Stimulated activated CD4-positive, alpha-beta T cell treated with anti-CD3 and anti-CD28 coated beads, Interleukin-12 subunit alpha, Interleukin-12 subunit beta, amount 100 ng/mL, for 4 hours (primary cell): Measurements from ENCODE around the gene NCKAP5.

Source experiments
- DNase-seq: peaks from one replicate; pipeline ENCODE4 v3.0.0-alpha.2; 2020

The NCKAP5 gene

DNA sequence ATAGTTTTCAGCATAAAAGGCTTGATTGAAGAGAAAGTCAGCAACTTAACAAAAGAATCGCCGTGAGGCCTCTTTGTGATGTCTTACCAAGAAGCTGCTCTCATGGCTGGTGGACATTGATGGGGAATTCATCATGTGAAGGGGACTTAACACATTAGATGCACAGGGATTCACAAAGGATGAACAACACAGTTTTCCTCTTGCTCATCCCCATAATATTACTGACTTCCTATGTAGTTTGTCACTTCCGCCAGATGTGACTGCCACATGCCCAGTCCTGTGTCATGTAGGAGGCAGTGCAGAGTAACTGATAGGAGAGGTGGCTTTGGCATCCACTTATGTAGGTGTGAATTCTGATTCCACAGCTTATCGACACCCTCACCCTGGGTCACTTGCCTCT, 665.6 kb downstream of the NCKAP5 start:
- no peak for DNase-seq

DNA sequence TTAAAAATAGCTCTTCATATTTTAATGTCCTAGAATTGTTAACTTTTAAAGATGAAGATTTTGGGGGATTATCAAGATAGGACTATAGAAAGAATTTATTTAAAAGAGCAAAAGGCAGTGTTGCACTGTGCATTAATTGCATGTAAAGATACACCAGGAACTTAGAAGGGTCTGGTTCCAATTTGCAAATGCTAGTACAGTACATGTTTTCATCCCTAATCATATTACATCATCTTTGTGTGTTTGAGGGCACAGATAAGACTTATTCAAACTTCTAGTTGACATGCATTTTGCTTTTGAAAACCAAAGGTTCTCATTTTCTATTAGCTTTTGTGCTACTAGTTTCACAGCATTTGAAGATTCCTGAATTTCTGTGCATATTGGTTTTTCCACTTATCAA, 666.6 kb downstream of the NCKAP5 start:
- DNase-seq = no peak

DNA sequence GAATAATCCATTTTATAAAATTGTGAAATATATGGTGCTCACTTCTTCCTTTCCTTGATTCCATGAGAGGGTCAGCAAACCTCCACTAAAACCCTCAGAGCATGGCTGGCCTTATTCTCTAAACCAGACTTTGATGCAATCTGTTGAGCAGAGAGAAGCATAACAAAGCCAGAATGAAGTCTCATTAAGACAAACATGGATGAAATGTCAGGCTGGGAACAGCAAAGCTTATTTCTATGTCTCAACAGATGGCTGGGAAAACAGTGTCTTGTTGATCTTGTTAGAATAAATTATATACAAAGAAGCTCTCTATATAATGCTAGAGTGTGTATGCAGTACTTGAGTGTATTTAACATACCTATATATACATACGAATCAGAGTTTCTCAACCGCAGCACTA, 671.2 kb downstream of the NCKAP5 start:
- DNase-seq = no peak

DNA sequence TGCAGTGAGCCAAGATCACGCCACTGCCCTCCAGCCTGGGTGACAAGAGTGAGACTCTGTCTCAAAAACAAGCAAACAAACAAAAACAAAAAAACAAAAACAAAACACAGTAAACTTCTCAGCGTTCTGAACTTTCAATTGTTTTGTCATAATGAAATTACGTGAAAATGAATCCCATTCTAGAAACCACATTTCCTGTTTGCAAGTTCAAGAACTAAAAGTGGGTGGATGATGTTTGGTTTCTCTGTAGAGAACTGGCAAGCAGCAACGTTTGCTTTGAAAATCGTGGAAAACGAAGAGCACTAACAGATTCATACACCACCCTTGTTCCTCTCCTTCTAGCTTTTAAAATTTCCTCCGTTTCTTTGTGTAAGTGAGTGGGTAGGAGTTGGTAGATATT, 672.2 kb downstream of the NCKAP5 start:
- no peak for DNase-seq

- no peak for DNase-seq
Observed at GRCh38 chr2:132891498-132891897, 676.8 kb downstream of the NCKAP5 start.

- DNase-seq = no peak
Observed at GRCh38 chr2:132886574-132886973, 681.7 kb downstream of the NCKAP5 start.

DNA sequence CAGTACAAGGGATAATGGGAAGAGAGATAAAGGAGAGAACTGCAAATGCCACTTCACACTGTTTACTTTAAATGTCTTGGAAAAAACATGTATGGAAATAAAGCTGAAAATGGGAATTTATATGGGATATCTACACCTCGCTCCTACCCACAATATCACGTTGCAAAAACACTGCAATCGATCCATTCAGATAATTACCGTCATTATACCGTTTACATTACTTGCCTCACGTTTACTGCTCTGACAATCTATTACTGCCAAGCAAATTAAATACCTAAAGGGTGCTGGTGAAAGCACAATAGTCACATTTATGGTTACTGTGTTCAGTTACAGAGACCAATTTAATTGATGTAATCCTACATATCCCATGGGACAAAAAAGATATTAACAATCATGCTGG, 683.6 kb downstream of the NCKAP5 start:
- DNase-seq = no peak

DNA sequence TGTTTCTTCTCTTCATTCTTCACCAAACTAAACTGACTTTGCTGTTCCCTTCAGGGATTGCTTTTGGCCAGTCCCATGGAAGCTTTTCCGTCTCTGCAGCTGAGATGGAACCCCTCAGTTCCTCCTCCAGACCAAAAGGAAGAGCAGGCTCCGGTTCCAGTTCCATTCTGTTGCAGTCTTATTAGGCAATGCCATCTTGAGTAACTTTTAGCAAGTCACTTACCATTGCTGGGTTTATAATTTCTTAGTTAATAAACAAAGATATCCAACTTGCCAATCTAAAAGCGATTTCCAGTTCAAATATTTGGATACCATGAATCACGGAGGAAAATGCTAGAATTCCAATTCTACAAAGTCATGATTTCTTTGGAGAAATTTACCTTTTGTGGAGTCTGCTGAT, 684.0 kb downstream of the NCKAP5 start:
- no peak for DNase-seq

DNA sequence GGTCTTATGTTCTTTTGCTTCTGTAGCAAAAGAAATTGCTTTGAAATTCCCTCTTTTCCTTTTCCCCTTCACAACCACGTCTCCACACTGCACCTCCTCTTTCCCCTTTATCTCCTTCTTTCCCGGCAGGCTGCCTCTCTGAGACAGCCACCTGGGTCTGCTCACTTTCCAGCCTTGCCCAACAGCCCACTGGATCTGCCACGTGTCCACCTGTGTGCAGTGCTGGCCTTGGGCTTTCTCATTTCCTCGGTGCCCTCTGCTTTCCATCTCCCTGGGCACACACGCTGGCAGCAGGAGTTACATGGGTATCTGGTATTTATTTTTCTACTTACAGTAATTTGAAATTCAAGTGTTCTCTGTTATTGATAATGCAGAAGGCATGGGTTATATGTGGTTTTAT, 684.8 kb downstream of the NCKAP5 start:
- DNase-seq = no peak

GRCh38 chr2:132881546-132881945, 686.7 kb downstream of the NCKAP5 start:
- DNase-seq = no peak

- DNase-seq = no peak
Observed at GRCh38 chr2:132877923-132878322, 690.3 kb downstream of the NCKAP5 start.

DNA sequence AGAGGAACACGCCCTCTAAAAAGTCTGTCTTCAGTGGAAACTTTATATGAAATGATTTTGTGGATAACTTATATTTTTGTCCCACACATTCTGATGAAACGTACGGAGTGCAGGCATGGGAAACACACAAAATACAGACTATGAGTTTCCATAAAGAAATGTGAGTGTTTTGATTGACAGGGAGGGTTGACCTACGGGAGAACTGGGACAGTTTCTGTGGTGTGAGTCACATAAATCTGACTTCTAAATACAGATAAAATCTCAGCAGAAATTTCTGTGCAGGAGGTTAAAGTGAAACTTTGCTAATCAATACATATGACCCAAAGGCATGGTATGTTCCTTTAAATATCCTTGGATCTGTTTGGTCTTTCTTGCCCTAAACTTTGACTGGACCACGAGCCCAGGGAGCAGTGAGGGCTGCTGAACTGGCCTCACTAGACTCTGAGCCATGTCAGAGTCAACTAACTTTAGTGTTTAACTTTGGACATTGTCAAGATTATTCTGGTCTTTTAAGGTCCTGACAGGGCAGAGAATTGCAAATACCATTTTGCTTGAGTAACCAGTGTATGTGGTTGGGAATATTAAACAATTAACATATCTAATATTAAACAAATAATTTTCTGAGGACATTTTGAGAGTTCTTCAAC, 691.4 kb downstream of the NCKAP5 start:
- DNase-seq = no peak

- DNase-seq = no peak
Observed at GRCh38 chr2:132875193-132875592, 693.1 kb downstream of the NCKAP5 start.

- no peak for DNase-seq
Observed at GRCh38 chr2:132873738-132874137, 694.5 kb downstream of the NCKAP5 start.

DNA sequence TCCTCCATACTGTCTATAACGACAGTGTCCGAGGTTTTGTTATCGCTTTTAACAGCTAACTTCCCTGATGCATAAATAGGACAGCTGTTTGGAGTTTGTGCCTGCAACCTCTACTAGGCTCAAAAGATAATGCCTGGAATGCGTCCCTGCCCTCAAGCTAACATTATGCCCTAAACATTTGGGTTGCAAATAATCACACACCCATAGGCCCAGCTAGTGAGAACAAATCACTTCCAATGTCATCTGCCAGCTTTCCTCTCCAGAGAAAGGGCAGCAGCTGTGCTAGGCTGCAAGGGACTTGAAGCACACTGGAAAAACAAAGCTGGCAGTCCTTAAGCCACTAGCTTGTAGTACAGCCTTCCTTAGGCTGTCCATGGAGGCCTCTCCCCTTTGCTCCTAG, 696.4 kb downstream of the NCKAP5 start:
- no peak for DNase-seq

- DNase-seq = no peak
Observed at GRCh38 chr2:132863961-132864360, 704.3 kb downstream of the NCKAP5 start.

DNA sequence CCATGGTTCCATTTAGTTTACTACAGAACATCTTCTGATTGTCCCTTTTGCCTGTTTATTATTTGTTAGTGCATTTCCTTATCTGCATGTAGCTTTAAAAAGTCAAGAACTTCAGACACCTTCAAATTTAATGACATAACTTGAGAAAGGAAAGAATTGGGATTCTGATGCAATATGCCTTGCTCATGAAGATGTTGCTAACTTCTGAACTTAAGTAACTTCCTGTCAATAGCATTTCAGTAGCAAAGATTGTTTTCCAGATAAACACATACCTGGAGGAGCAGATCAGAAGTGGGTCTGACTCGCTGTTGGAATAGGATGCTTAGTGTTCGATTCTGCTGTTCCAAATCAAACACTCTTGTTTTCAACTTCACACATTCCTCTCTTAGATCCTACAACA, 708.0 kb downstream of the NCKAP5 start:
- no peak for DNase-seq

DNA sequence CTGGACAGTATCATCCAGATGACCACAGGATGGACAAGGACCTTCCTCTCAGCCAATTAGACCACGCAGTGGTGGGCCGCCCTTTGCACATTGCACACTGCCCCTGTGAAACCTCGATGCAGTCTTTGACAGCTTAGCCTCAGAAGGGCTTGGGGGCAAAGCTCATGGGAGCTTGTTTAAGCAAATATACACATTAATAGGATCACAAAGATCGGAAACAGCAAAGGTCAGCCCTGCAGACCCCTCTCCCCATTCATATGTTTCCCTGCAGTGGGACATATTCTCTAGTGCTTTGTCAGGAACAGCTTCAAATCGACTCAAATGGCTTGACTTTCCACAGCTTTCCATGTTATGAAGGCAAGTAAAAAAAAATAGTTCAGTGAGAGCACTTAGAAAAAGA, 708.7 kb downstream of the NCKAP5 start:
- no peak for DNase-seq

DNA sequence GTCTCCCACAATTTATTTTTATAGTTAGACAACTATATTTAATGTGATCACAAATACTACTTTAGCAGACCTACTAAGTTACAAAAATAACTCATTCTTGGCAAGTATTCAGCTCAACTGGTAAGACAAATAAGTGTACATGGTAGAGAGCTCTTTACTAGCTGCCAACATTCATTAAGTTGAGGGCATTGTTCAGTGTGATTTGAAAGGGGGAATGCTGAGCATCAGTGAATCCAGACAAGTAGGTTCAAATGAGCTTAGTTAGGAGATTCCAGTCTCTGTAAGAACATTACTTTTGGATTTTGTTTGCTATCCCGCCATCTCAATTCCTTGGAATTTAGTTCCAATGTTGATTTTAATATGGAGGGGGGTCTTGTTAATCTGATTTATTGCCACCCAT, 710.9 kb downstream of the NCKAP5 start:
- DNase-seq = no peak

- DNase-seq = no peak
Observed at GRCh38 chr2:132850688-132851087, 717.6 kb downstream of the NCKAP5 start.

DNA sequence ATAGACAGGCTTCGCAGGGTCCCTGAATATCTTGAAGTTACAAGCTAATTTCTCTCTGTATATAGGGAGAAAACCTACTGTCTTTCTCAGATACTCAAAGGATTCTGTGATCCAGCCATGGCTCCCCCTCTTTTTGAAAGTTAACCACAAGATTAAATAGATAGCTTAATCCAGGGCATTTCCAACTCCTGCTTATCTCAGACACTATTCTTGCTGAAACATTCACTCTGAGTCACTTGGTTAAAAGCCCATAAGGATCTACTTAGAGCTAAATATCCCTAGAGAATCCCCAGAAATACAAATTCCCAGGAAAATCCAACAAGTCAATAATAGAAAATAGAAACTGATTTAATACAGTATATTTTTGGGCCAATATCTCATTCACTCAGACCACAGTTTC, 719.1 kb downstream of the NCKAP5 start:
- no peak for DNase-seq

DNA sequence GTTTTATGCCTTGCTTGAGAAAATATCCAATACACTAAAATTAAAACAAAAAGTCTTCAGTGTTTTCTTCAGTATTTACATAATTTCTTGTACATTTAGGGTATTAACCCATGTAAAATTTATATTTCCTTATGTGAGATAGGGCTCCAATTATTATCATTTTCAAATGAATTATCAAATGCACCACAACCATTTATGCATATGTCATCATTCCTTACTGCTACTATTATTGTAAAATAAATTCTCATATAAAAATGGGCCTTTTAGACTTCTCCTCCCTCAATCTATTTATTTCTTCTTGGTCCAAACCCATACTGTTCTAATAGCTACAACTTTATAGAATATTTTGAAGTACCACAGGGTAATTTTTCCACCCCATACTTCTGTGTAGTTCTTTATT, 722.9 kb downstream of the NCKAP5 start:
- DNase-seq = no peak

GRCh38 chr2:132844585-132844984, 723.7 kb downstream of the NCKAP5 start:
- DNase-seq = no peak

GRCh38 chr2:132837769-132838168, 730.5 kb downstream of the NCKAP5 start:
- no peak for DNase-seq

DNA sequence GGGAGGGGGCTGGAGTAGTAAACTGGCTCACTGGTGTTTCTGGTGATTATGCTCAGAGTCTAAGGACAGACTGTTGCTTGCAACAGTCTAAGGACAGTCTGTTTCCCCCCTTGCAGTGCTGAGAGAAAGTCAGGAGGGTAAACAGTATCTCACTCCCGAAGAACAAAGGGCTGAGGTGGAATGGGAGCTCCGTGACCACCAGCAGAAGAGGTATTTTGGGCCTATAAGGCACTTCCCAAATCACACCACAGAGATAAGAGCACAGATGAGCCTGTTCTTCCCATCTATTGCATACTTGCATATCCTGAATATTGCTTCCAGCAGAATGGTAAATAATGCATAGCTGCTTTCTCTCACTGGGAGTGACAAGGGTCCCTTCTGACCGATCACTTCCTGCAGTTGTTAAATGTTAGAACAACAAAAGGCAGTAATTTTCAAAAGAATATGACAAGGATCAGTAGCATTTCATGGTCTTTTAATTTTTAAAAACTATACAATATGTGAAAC, 737.9 kb downstream of the NCKAP5 start:
- no peak for DNase-seq

DNA sequence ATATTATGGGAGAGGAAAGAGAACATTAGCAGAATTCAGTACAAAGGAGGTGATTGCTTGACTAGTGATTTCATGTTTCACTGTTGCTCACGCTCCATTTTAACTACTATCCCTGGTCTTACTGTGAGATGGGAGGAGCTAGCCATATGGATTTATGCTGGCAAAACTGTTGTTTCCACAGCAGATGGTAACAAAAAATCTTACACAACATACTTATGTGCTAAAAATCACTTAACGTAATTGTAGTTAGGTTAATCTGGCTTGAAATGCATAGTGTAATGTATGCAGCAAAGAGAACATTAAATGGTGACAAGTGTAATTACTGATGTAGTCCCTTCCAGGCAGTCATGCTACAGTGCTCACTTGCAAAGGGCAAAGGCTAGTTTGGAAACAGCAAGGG, 742.7 kb downstream of the NCKAP5 start:
- DNase-seq = no peak
